Uterus (tissue), 2 donors: ENCODE data around the gene AFAP1L1.

ENCODE experiments used
- CTCF ChIP-seq, 4 experiments: fragments of 200-600 bp in 2 of 4; fragments of 450-650 bp in 2 of 4; sonication (generic) in 2 of 4; IDR thresholded peaks; one replicate each; pipeline ENCODE4 v1.5.1; 2016 to 2019; ENCODE audit warnings: antibody characterized with exemption in 4 of 4, mild to moderate bottlenecking in 2 of 4, moderate library complexity in 1 of 4
- POLR2A ChIP-seq, 2 donors: fragments of 450-650 bp; IDR thresholded peaks; one replicate each; pipeline ENCODE4 v1.6.1; 2016; ENCODE audit warnings: antibody characterized with exemption in 2 of 2, mild to moderate bottlenecking in 1 of 2, moderate library complexity in 1 of 2

GRCh38 chr5:149363936-149364335 is 92.3 kb downstream of the AFAP1L1 start:
- TF ChIP-seq CTCF (IDR thresholded peaks at IDR 0.05) (no peak), POLR2A (IDR thresholded peaks at IDR 0.05) (no peak)
